MG63 (cell line): Measurements from ENCODE around the gene C6orf52. TPM values are rescaled to one million over a fixed set of nuclear protein-coding genes. Genes with fewer than 3 reads are reported as not detected.

ENCODE experiments used
- DNase-seq: peaks from one replicate; pipeline ENCODE4 v3.0.0-alpha.2; 2020
- H3K27me3 ChIP-seq: fragments of 250-450 bp; sonication (Bioruptor Pico); 2 replicates; pipeline ENCODE4 v1.5.1; 2020; ENCODE audit warnings: mild to moderate bottlenecking, moderate library complexity
- H3K36me3 ChIP-seq: fragments of 250-450 bp; sonication (Bioruptor Pico); 2 replicates; pipeline ENCODE4 v1.5.1; 2020; ENCODE audit warnings: mild to moderate bottlenecking, moderate library complexity
- H3K4me3 ChIP-seq: fragments of 250-450 bp; sonication (Bioruptor Pico); 2 replicates; pipeline ENCODE4 v1.5.1; 2020; ENCODE audit warnings: mild to moderate bottlenecking, moderate library complexity
- H3K9me3 ChIP-seq: fragments of 250-450 bp; sonication (Bioruptor Pico); 2 replicates; pipeline ENCODE4 v1.5.1; 2020; ENCODE audit warnings: mild to moderate bottlenecking, moderate library complexity
- total RNA-seq: library from RNA; depleted of rRNA; stranded (reverse); fragments of >200 nt; shearing (Covaris generic); gene quantifications from 2 replicates; pipeline ENCODE4 v1.2.3, GENCODE V29; 2014; ENCODE audit warnings: low replicate concordance; rRNA removed

Gene C6orf52
- total RNA-seq, 1 experiment from 2014 or later, result not detected

DNA sequence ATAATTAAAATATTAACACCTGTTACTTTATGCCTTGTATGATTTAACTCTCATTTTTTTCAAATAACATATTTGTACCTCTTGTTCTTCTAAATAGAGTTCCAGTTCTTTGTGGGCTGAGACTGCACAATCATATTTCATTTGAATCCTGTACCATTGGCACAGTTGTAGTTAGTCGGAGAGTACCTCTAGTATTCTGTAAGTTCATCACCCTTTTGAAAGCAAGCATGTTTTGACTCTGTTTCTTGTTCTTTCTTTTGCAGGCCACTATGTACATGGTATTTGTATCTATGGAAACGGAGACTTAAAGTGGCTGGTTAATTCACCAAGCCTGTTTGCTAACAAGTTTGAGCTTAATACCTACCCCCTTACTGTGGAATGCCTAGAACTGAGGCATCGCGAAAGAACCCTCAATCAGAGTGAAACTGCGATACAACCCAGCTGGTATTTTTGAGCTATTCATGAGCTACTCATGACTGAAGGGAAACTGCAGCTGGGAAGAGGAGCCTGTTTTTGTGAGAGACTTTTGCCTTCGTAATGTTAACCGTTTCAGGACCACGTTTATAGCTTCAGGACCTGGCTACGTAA is 68.2 kb downstream of the C6orf52 start:
- Histone ChIP-seq H3K9me3 (peaks cover 3% of the 10 kb centered on the region; the same call in 1 of the 2 replicates), H3K36me3 (peaks cover 2% of the 10 kb centered on the region; the same call in 1 of the 2 replicates), H3K4me3 (no peak overlapping the region), H3K27me3 (no peaks in the 10 kb centered on the region)
- DNase-seq, result no peak

DNA sequence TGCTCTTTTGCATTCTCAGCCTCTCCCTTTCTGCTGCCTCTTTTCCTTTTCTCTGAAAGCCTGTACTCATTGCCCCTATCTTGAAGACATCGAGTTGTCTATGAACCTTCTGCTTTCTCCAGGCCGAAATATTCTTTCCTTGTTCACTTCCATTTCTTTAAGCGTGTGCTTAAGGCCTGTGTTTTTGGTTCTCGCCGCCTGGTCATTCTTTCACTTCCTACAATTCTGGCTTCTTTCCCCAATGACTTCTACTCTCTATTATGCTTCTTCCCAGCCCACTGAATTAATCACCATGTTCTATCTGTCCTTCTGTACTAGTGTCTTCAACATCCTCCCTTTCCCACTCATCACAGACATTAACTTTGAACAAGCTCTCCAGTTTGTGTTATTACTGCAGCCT is 69.6 kb downstream of the C6orf52 start:
- Histone ChIP-seq H3K36me3 (peaks cover 2% of the 10 kb centered on the region; the same call in 1 of the 2 replicates), H3K9me3 (peaks cover 3% of the 10 kb centered on the region; the same call in 1 of the 2 replicates), H3K4me3 (no peak overlapping the region), H3K27me3 (no peaks in the 10 kb centered on the region)
- DNase-seq, result no peak

GRCh38 chr6:10621847-10622246 is 72.6 kb downstream of the C6orf52 start:
- peaks cover 2% of the 10 kb centered on the region; the same call in 1 of the 2 replicates for H3K36me3 ChIP-seq
- no peaks in the 10 kb centered on the region for H3K27me3 ChIP-seq
- DNase-seq, result peak; percentile 13
- no peak overlapping the region for H3K4me3 ChIP-seq
- peaks cover 3% of the 10 kb centered on the region; the same call in 1 of the 2 replicates for H3K9me3 ChIP-seq

Other genes starting within 250 kb of the C6orf52 start
- gene GCNT2, start 173.3 kb downstream of the C6orf52 start, total RNA-seq, result 5.6 and 6.4 TPM in 2 replicates
- gene PAK1IP1, start 356 bp upstream of the C6orf52 start, total RNA-seq, result 142 and 161 TPM in 2 replicates
- gene TMEM14C, start 28.5 kb upstream of the C6orf52 start, total RNA-seq, result 273 and 374 TPM in 2 replicates
- gene TMEM14B, start 53.2 kb upstream of the C6orf52 start, total RNA-seq, result 404 and 423 TPM in 2 replicates
- 0.13 TPM in 1 of 2 replicates, not detected in the other for gene MAK, start 143.9 kb upstream of the C6orf52 start, total RNA-seq
- not detected in 2 replicates for gene GCM2, start 187.4 kb upstream of the C6orf52 start, total RNA-seq
- gene SYCP2L, start 192.4 kb upstream of the C6orf52 start, total RNA-seq, result 0.99 and 2.9 TPM in 2 replicates